HG03460 (cell line): ENCODE data around the gene DOK3.

Source experiments
- ATAC-seq: cut with Tn5 transposase; IDR thresholded peaks from one replicate; pipeline ENCODE4 v1.9.1; 2021; ENCODE audit not compliant: unreplicated experiment

Gene DOK3

GRCh38 chr5:177452688-177453638 is 56.7 kb downstream of the DOK3 start:
- no peak for ATAC-seq
